GM18867 (cell line): ENCODE data around the gene SUSD4.

ENCODE experiments used
- ATAC-seq: cut with Tn5 transposase; IDR thresholded peaks from one replicate; pipeline ENCODE4 v1.9.1; 2021; ENCODE audit warnings: mild to moderate bottlenecking, moderate library complexity; ENCODE audit not compliant: unreplicated experiment

Gene SUSD4

GRCh38 chr1:223363057-223363855, 720 bp downstream of the SUSD4 start:
- no peak for ATAC-seq

GRCh38 chr1:223358826-223359225, 5.2 kb downstream of the SUSD4 start:
- no peak for ATAC-seq

- ATAC-seq, result no peak
Measured at GRCh38 chr1:223355699-223356098, 8.3 kb downstream of the SUSD4 start.

- ATAC-seq, result no peak
Measured at GRCh38 chr1:223353939-223354338, 10.0 kb downstream of the SUSD4 start.

- ATAC-seq, result no peak
Measured at GRCh38 chr1:223352944-223353343, 11.0 kb downstream of the SUSD4 start.

GRCh38 chr1:223350361-223350908, 13.5 kb downstream of the SUSD4 start:
- no peak for ATAC-seq

GRCh38 chr1:223349241-223349640, 14.7 kb downstream of the SUSD4 start:
- ATAC-seq, result no peak

GRCh38 chr1:223348439-223348838, 15.5 kb downstream of the SUSD4 start:
- ATAC-seq, result no peak

- ATAC-seq, result no peak
Measured at GRCh38 chr1:223347583-223347982, 16.4 kb downstream of the SUSD4 start.

GRCh38 chr1:223346311-223346710, 17.7 kb downstream of the SUSD4 start:
- no peak for ATAC-seq

GRCh38 chr1:223345720-223346119, 18.3 kb downstream of the SUSD4 start:
- ATAC-seq, result no peak

GRCh38 chr1:223344491-223344890, 19.5 kb downstream of the SUSD4 start:
- no peak for ATAC-seq

- ATAC-seq, result no peak
Measured at GRCh38 chr1:223343692-223344091, 20.3 kb downstream of the SUSD4 start.

- ATAC-seq, result no peak
Measured at GRCh38 chr1:223341121-223341520, 22.9 kb downstream of the SUSD4 start.

- no peak for ATAC-seq
Measured at GRCh38 chr1:223340637-223341036, 23.3 kb downstream of the SUSD4 start.

GRCh38 chr1:223339861-223340260, 24.1 kb downstream of the SUSD4 start:
- ATAC-seq, result no peak

GRCh38 chr1:223338811-223339746, 24.9 kb downstream of the SUSD4 start:
- no peak for ATAC-seq

GRCh38 chr1:223337174-223337869, 26.7 kb downstream of the SUSD4 start:
- ATAC-seq, result no peak

GRCh38 chr1:223334156-223334555, 29.8 kb downstream of the SUSD4 start:
- no peak for ATAC-seq

GRCh38 chr1:223332997-223333396, 31.0 kb downstream of the SUSD4 start:
- ATAC-seq, result no peak

GRCh38 chr1:223331929-223332328, 32.0 kb downstream of the SUSD4 start:
- no peak for ATAC-seq
